ENCODE data around the gene FGF13. TPM values are rescaled to one million over a fixed set of nuclear protein-coding genes. Genes with fewer than 3 reads are reported as not detected.

FGF13 gene
- total RNA-seq = 1 to 10 TPM; 5.7 to 7.5 (median 6.2) TPM

GRCh38 chrX:138711399-138712347, at the start of gene FGF13:
Gene FGF13, minus strand, starts transcription at chrX:138711717. Its CDS starts 714 bp downstream, at chrX:138711003.
- 0 to 27% methylated on average over 10 to 51 of the region's 65 CpGs for WGBS, 2 donors
- Histone ChIP-seq H3K4me1 (no peaks in the 10 kb centered on the region), H3K36me3 (no peaks in the 10 kb centered on the region), H3K27me3 (peaks cover 0 to 27% of the 10 kb centered on the region in 2 donors), H3K9me3 (no peaks in the 10 kb centered on the region), H3K4me3 (peak within 1 kb of the TSS; percentile 22 to 59 (median 42)), H3K27ac (no peak within 1 kb of the TSS)
- no peak for DNase-seq (ENCODE audit: low spot score in 2 of 2)
- TF ChIP-seq EP300 (IDR thresholded peaks at IDR 0.05) (no peak), POLR2A (IDR thresholded peaks at IDR 0.05) (no peak)
- TF ChIP-seq, protein P1, sequence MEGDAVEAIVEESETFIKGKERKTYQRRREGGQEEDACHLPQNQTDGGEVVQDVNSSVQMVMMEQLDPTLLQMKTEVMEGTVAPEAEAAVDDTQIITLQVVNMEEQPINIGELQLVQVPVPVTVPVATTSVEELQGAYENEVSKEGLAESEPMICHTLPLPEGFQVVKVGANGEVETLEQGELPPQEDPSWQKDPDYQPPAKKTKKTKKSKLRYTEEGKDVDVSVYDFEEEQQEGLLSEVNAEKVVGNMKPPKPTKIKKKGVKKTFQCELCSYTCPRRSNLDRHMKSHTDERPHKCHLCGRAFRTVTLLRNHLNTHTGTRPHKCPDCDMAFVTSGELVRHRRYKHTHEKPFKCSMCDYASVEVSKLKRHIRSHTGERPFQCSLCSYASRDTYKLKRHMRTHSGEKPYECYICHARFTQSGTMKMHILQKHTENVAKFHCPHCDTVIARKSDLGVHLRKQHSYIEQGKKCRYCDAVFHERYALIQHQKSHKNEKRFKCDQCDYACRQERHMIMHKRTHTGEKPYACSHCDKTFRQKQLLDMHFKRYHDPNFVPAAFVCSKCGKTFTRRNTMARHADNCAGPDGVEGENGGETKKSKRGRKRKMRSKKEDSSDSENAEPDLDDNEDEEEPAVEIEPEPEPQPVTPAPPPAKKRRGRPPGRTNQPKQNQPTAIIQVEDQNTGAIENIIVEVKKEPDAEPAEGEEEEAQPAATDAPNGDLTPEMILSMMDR (IDR thresholded peaks at IDR 0.05) = peak in 2 of 5 experiments; percentile 25 to 28

DNA sequence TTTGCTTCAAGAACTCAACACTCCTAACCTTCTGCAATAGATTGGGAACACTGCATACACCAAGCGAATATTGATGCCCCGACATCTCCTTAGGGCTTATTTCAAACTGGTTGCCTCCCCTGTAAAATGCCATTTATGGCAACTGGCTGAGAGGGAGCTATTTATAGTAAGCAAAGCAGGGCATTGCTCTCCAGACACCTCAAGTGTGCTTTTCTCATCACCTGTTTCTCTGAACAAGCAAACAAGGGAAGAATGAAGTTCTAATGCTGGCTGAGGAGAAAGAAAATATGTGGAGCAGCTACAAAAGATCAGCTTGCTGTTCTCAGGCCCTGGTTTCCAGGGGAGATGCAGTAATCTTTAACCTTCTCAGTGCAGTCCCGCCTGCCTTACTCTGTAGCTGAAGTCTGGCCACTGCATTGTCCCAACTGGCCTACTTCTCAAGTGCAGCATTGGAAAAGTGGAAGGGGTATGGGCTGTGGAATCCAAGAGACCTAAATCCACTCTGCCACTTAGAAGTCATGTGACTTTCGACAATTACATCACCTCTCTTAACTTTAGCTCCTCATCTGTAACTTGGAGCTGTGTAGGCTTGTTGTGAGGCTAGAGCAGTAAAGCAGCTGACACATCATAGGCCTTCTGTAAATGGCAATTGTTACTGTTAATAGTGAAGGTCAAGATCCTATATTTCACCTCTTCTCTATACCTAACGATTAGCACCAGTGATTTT, 47.9 kb upstream of the FGF13 start:
- Histone ChIP-seq H3K36me3 (no peaks in the 10 kb centered on the region), H3K4me1 (no peaks in the 10 kb centered on the region), H3K4me3 (no peak overlapping the region), H3K27ac (no peak overlapping the region), H3K27me3 (peaks cover 0 to 27% of the 10 kb centered on the region in 2 donors), H3K9me3 (no peaks in the 10 kb centered on the region)
- 74 to 88% methylated on average over 5 of the region's 5 CpGs for WGBS, 2 donors
- DNase-seq (ENCODE audit: low spot score in 2 of 2) = no peak
- no peak for TF ChIP-seq POLR2A (IDR thresholded peaks at IDR 0.05)
- TF ChIP-seq EP300 (IDR thresholded peaks at IDR 0.05) = no peak
- TF ChIP-seq, protein P1 (IDR thresholded peaks at IDR 0.05) = no peak

DNA sequence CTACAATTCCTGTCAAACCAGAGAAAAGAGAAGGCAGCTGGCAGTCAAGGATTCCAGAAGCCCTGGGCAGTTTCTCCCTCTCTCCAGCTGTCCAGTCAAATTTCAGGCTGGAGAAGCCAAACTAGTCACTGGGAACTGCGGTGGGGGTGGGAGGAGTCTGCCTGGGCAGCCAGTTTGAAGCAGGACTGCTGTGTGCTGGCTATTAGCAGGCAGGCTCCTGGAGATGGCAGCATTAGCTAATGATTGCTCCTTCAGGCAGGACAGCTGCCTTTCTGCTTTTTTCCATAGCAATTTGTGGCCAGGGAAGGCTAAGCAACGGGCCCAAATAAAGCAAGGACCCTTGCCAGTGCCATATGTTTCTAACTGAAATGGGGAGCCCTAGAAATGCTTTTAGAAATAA, 44.7 kb upstream of the FGF13 start:
- peaks cover 0 to 32% of the 10 kb centered on the region in 2 donors for H3K27me3 ChIP-seq
- DNase-seq (ENCODE audit: low spot score in 2 of 2) = peak in 1 of 2 donors; percentile 5
- H3K36me3 ChIP-seq = no peaks in the 10 kb centered on the region
- H3K27ac ChIP-seq = no peak overlapping the region
- TF ChIP-seq, protein P1 (IDR thresholded peaks at IDR 0.05) = peak in 1 of 5 experiments; percentile 6
- no peak for TF ChIP-seq EP300 (IDR thresholded peaks at IDR 0.05)
- WGBS, 2 donors = 0 to 26% methylated on average over 2 of the region's 2 CpGs
- H3K4me1 ChIP-seq = no peaks in the 10 kb centered on the region
- no peak overlapping the region for H3K4me3 ChIP-seq
- no peaks in the 10 kb centered on the region for H3K9me3 ChIP-seq

DNA sequence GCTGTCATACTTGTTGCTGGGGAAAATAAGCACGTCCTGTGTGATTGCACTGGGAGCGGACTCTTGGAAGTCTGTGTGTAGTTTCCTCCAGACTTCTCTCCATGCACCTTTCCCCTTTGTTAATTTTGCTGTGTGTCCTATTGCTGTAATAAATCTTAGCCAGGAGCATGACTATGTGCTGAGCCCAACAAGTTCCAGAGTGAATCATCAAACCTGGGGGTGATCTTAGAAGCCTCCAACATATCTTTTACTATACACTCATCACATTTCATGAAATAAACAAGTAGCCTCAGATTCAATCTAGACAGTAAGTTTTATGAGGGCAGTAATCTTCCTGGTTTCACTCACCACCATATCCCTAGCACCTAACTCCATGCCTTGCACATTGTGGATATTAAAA, 43.3 kb upstream of the FGF13 start:
- no peak overlapping the region for H3K4me3 ChIP-seq
- 81 to 86% methylated on average over 2 of the region's 2 CpGs for WGBS, 2 donors
- no peak overlapping the region for H3K27ac ChIP-seq

More for the DNA sequence above, 43.3 kb upstream of the FGF13 start:
- H3K27me3 ChIP-seq = peaks cover 0 to 30% of the 10 kb centered on the region in 2 donors
- no peak for DNase-seq (ENCODE audit: low spot score in 2 of 2)
- H3K4me1 ChIP-seq = no peaks in the 10 kb centered on the region
- no peaks in the 10 kb centered on the region for H3K36me3 ChIP-seq
- TF ChIP-seq EP300 (IDR thresholded peaks at IDR 0.05) (no peak), POLR2A (IDR thresholded peaks at IDR 0.05) (no peak)
- TF ChIP-seq, protein P1 (IDR thresholded peaks at IDR 0.05) = no peak
- H3K9me3 ChIP-seq = no peaks in the 10 kb centered on the region
